Neural cell (in vitro differentiated cells): ENCODE results near the gene TNFAIP8L1. TPM values are rescaled to one million over a fixed set of nuclear protein-coding genes. Genes with fewer than 3 reads are reported as not detected.

ENCODE experiments used
- H2AFZ ChIP-seq: fragments of 200-600, 300-800 bp; sonication (generic), shearing (Covaris generic); 2 replicates; pipeline ENCODE4 v1.6.0; 2014; ENCODE audit warnings: low read depth, mild to moderate bottlenecking, antibody characterized with exemption, low read length, moderate library complexity
- H3F3A ChIP-seq: fragments of 200-600 bp; shearing (Covaris generic); 2 replicates; pipeline ENCODE4 v1.6.1; 2016; ENCODE audit warnings: mild to moderate bottlenecking, moderate library complexity, mixed read lengths, antibody characterized with exemption, low read length; ENCODE audit not compliant: insufficient read depth, poor library complexity, severe bottlenecking
- H3K27ac ChIP-seq: fragments of 200-600, 300-800 bp; sonication (generic), shearing (Covaris generic); 2 replicates; pipeline ENCODE4 v1.5.1; 2014; ENCODE audit warnings: mild to moderate bottlenecking, low read length, moderate library complexity
- H3K27me3 ChIP-seq: fragments of 300-800, 200-600 bp; sonication (generic), shearing (Covaris generic); 2 replicates; pipeline ENCODE4 v1.6.0; 2014; ENCODE audit warnings: mild to moderate bottlenecking, low read depth, low read length, moderate library complexity; ENCODE audit not compliant: insufficient read depth
- H3K36me3 ChIP-seq: fragments of 300-800, 200-600 bp; sonication (generic), shearing (Covaris generic); 2 replicates; pipeline ENCODE4 v1.5.1; 2014; ENCODE audit warnings: mild to moderate bottlenecking, antibody characterized with exemption, low read length, moderate library complexity; ENCODE audit not compliant: insufficient read depth
- H3K4me2 ChIP-seq: fragments of 300-800, 200-600 bp; sonication (generic), shearing (Covaris generic); 2 replicates; pipeline ENCODE4 v1.6.0; 2014; ENCODE audit warnings: mild to moderate bottlenecking, low read length
- H3K4me3 ChIP-seq: fragments of 300-800, 200-600 bp; sonication (generic), shearing (Covaris generic); 2 replicates; pipeline ENCODE4 v1.5.1; 2014; ENCODE audit warnings: mild to moderate bottlenecking, low read length, moderate library complexity
- H3K79me2 ChIP-seq: fragments of 200-600 bp; shearing (Covaris generic); replicated peaks from 2 replicates; pipeline ENCODE4 v1.6.0; 2014; ENCODE audit warnings: mild to moderate bottlenecking, low read length, moderate library complexity; ENCODE audit not compliant: insufficient read depth
- H3K9ac ChIP-seq: fragments of 300-800, 200-600 bp; sonication (generic), shearing (Covaris generic); 2 replicates; pipeline ENCODE4 v1.6.1; 2016; ENCODE audit warnings: mild to moderate bottlenecking, low read length, mixed read lengths
- H3K9me2 ChIP-seq: fragments of 200-600 bp; shearing (Covaris generic); 2 replicates; pipeline ENCODE4 v1.6.1; 2016; ENCODE audit warnings: mild to moderate bottlenecking, low read length, mixed read lengths; ENCODE audit not compliant: insufficient read depth
- H3K9me3 ChIP-seq: fragments of 200-600, 300-800 bp; sonication (generic), shearing (Covaris generic); 2 replicates; pipeline ENCODE4 v1.6.1; 2016; ENCODE audit warnings: mild to moderate bottlenecking, mixed run types, low read length, moderate library complexity, mixed read lengths
- H4K20me1 ChIP-seq: fragments of 200-600 bp; shearing (Covaris generic); 2 replicates; pipeline ENCODE4 v1.6.1; 2016; ENCODE audit warnings: mild to moderate bottlenecking, mixed run types; ENCODE audit not compliant: insufficient read depth
- CTCF ChIP-seq: fragments of 450-650 bp; IDR thresholded peaks from 2 replicates; pipeline ENCODE4 v1.5.1; 2014; ENCODE audit warnings: antibody characterized with exemption, mild to moderate bottlenecking, moderate library complexity; ENCODE audit not compliant: poor library complexity, severe bottlenecking
- EP300 ChIP-seq: fragments of 450-650 bp; conservative IDR thresholded peaks from 2 replicates; pipeline ENCODE4 v1.6.1; 2014; ENCODE audit warnings: antibody characterized with exemption, mild to moderate bottlenecking, moderate library complexity; ENCODE audit not compliant: poor library complexity, severe bottlenecking
- EZH2 ChIP-seq: fragments of 200-600, 300-800 bp; shearing (Covaris generic), sonication (generic); IDR thresholded peaks from 2 replicates; pipeline ENCODE4 v1.6.1; 2014; ENCODE audit warnings: antibody characterized with exemption, low read length, borderline replicate concordance, mild to moderate bottlenecking; ENCODE audit not compliant: insufficient read depth, poor library complexity, severe bottlenecking
- MXI1 ChIP-seq: fragments of 450-650 bp; conservative IDR thresholded peaks from 2 replicates; pipeline ENCODE4 v1.6.1; 2014; ENCODE audit warnings: antibody characterized with exemption, mild to moderate bottlenecking; ENCODE audit not compliant: poor library complexity, severe bottlenecking
- POLR2AphosphoS5 ChIP-seq: IDR thresholded peaks from 2 replicates; pipeline ENCODE4 v1.6.1; 2012
- RAD21 ChIP-seq: fragments of 450-650 bp; conservative IDR thresholded peaks from 2 replicates; pipeline ENCODE4 v1.6.1; 2014; ENCODE audit warnings: antibody characterized with exemption, mild to moderate bottlenecking, moderate library complexity
- REST ChIP-seq: IDR thresholded peaks from 2 replicates; pipeline ENCODE4 v1.6.1; 2012; ENCODE audit warnings: borderline replicate concordance
- SMC3 ChIP-seq: fragments of 450-650 bp; conservative IDR thresholded peaks from 2 replicates; pipeline ENCODE4 v1.6.1; 2014; ENCODE audit warnings: antibody characterized with exemption, mild to moderate bottlenecking, moderate library complexity; ENCODE audit not compliant: poor library complexity
- TAF1 ChIP-seq: IDR thresholded peaks from 2 replicates; pipeline ENCODE4 v1.6.1; 2012; ENCODE audit warnings: low read depth
- polyA plus RNA-seq: library from polyadenylated mRNA; depleted of rRNA; stranded (reverse); fragments of >200 nt; gene quantifications from 2 replicates; pipeline ENCODE4 v1.2.3, GENCODE V29; 2014

The TNFAIP8L1 gene
- polyA plus RNA-seq, 1 donor from 2014 or later = 0.99 TPM

- Histone ChIP-seq H3K79me2 (no peaks in the 10 kb centered on the region), H3K4me2 (no peak overlapping the region), H3K4me3 (no peak overlapping the region), H3K27ac (no peak overlapping the region), H3K36me3 (no peaks in the 10 kb centered on the region), H3K9ac (no peak overlapping the region), H4K20me1 (no peaks in the 10 kb centered on the region), H3F3A (no peaks in the 10 kb centered on the region), H3K27me3 (no peaks in the 10 kb centered on the region), H3K9me2 (no peaks in the 10 kb centered on the region), H2AFZ (no peak overlapping the region), H3K9me3 (no peaks in the 10 kb centered on the region)
- TF ChIP-seq EZH2 (no peak), RAD21 (no peak), TAF1 (no peak), MXI1 (no peak), REST (no peak), SMC3 (no peak), POLR2AphosphoS5 (no peak), CTCF (no peak), EP300 (no peak)
Measured at GRCh38 chr19:4701557-4701956, 62.2 kb downstream of the TNFAIP8L1 start.

- H3K79me2 ChIP-seq = no peaks in the 10 kb centered on the region
- H3K9me2 ChIP-seq = no peaks in the 10 kb centered on the region
- no peaks in the 10 kb centered on the region for H3F3A ChIP-seq
- H3K27me3 ChIP-seq = no peaks in the 10 kb centered on the region
- TF ChIP-seq CTCF (no peak), SMC3 (no peak)
- no peaks in the 10 kb centered on the region for H3K9me3 ChIP-seq
- no peaks in the 10 kb centered on the region for H3K36me3 ChIP-seq
- no peak overlapping the region for H2AFZ ChIP-seq
- no peak overlapping the region for H3K4me3 ChIP-seq
- H3K4me2 ChIP-seq = no peak overlapping the region
- H4K20me1 ChIP-seq = no peaks in the 10 kb centered on the region
- no peak overlapping the region for H3K9ac ChIP-seq
- H3K27ac ChIP-seq = no peak overlapping the region
Measured at GRCh38 chr19:4702764-4703163, 63.4 kb downstream of the TNFAIP8L1 start.
